Measurements from ENCODE around the gene USP1.

DNA sequence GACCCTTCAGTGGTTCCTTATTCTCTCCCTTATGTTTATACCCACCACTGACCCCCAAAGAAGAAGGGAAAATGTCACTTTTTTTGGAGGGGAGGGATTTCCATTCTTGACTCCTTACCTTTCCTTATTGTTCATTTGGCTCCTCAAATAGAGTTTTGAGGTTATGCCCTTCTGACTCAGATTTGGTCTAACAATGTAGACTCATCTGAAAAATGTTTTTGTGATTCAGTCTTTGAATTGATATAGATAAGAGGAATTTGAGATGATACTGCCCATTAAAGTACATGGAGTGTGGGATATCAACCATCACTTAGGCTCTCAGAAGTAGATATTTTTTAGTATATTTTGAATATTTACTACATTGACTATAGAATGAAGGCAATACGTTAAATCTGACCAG lies 16.1 kb downstream of the USP1 start:
- TF ChIP-seq, protein P1, sequence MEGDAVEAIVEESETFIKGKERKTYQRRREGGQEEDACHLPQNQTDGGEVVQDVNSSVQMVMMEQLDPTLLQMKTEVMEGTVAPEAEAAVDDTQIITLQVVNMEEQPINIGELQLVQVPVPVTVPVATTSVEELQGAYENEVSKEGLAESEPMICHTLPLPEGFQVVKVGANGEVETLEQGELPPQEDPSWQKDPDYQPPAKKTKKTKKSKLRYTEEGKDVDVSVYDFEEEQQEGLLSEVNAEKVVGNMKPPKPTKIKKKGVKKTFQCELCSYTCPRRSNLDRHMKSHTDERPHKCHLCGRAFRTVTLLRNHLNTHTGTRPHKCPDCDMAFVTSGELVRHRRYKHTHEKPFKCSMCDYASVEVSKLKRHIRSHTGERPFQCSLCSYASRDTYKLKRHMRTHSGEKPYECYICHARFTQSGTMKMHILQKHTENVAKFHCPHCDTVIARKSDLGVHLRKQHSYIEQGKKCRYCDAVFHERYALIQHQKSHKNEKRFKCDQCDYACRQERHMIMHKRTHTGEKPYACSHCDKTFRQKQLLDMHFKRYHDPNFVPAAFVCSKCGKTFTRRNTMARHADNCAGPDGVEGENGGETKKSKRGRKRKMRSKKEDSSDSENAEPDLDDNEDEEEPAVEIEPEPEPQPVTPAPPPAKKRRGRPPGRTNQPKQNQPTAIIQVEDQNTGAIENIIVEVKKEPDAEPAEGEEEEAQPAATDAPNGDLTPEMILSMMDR (conservative IDR thresholded peaks at IDR 0.05 in 1 of 2, IDR thresholded peaks at IDR 0.05 in 1 of 2; ENCODE audit: extremely low read depth in 1 of 2, insufficient read depth in 1 of 2, low read depth in 1 of 2, low read length in 2 of 2): no peak
- TF ChIP-seq EZH2 (IDR thresholded peaks at IDR 0.05; ENCODE audit: borderline replicate concordance, low read length): no peak
